ENCODE data around the gene PRKAB1.

DNA sequence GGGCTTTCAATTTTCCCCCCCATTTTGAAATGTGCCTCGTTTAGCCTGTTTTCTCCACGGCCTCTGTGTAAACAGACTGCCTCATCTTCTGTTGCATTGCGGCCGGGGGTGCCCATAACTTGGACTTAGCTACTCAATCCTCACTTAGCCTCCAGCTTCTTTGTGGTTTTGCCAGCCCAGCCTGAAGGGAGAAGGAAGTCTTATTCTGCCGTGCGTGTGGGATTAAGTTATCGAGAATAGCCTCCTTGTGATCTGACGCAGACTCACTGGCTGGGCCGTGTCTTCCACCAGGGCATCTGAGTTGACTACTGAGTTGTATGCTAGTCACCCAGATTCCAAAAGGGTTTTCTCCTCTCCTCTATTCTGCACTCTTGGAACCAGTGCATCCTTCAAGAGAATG lies 8.1 kb downstream of the PRKAB1 start:
- TF ChIP-seq, protein P1, sequence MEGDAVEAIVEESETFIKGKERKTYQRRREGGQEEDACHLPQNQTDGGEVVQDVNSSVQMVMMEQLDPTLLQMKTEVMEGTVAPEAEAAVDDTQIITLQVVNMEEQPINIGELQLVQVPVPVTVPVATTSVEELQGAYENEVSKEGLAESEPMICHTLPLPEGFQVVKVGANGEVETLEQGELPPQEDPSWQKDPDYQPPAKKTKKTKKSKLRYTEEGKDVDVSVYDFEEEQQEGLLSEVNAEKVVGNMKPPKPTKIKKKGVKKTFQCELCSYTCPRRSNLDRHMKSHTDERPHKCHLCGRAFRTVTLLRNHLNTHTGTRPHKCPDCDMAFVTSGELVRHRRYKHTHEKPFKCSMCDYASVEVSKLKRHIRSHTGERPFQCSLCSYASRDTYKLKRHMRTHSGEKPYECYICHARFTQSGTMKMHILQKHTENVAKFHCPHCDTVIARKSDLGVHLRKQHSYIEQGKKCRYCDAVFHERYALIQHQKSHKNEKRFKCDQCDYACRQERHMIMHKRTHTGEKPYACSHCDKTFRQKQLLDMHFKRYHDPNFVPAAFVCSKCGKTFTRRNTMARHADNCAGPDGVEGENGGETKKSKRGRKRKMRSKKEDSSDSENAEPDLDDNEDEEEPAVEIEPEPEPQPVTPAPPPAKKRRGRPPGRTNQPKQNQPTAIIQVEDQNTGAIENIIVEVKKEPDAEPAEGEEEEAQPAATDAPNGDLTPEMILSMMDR (IDR thresholded peaks at IDR 0.05; ENCODE audit: low read length), result no peak
- TF ChIP-seq EZH2 (optimal IDR thresholded peaks at IDR 0.05; ENCODE audit: low read depth, low read length) (no peak), EZH2phosphoT487 (IDR thresholded peaks at IDR 0.05; ENCODE audit: low read length) (no peak)
